ENCODE measurements around the gene NLK.

DNA sequence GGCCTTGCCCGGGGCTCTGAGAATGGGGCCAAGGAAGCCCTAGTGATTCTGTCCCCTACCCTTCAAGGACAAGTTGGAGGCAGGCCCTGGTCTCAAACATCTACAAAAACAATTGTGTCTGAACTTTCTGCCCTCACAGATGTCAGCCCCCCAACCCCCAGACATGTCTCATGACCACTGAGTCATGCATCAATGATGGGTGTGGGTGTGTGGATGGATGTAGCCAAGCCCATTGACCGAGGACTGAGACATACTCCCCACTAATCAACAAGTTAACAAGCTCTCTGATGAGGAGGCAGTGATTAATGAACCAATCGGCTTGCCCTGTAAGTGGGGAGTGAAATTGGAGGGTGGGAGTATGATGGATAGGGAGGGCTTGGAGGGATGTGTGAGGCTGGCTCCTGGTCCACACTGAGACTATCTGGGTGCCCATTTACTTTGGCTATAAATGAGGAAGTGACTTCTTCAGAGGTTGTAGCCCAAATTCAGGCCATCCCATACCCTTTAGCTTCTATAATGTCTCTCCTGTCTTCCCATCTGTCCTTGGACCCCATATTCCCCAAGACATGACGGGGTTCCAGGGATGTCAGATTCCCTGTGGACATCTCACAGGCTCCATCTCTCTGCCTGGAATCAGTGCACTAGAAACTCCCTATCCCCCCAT, 179.4 kb downstream of the NLK start:
- TF ChIP-seq, protein P1, sequence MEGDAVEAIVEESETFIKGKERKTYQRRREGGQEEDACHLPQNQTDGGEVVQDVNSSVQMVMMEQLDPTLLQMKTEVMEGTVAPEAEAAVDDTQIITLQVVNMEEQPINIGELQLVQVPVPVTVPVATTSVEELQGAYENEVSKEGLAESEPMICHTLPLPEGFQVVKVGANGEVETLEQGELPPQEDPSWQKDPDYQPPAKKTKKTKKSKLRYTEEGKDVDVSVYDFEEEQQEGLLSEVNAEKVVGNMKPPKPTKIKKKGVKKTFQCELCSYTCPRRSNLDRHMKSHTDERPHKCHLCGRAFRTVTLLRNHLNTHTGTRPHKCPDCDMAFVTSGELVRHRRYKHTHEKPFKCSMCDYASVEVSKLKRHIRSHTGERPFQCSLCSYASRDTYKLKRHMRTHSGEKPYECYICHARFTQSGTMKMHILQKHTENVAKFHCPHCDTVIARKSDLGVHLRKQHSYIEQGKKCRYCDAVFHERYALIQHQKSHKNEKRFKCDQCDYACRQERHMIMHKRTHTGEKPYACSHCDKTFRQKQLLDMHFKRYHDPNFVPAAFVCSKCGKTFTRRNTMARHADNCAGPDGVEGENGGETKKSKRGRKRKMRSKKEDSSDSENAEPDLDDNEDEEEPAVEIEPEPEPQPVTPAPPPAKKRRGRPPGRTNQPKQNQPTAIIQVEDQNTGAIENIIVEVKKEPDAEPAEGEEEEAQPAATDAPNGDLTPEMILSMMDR (IDR thresholded peaks at IDR 0.05; ENCODE audit: insufficient read depth, low read depth, low read length): no peak
- no peak for TF ChIP-seq EZH2 (IDR thresholded peaks at IDR 0.05; ENCODE audit: insufficient read depth, low read length)

Data from astrocyte (in vitro differentiated cells and primary cell).